GM21381 (cell line): Measurements from ENCODE around the gene PPFIA1.
"Not testable (repeated sequence)": the region's sequence is repeated elsewhere in the genome, so short reads cannot be mapped to it uniquely, and the experiment has no call there.

Experiments used
- ATAC-seq: cut with Tn5 transposase; IDR thresholded peaks from one replicate; pipeline ENCODE4 v1.9.1; 2021; ENCODE audit warnings: mild to moderate bottlenecking, moderate library complexity; ENCODE audit not compliant: unreplicated experiment

The PPFIA1 gene

DNA sequence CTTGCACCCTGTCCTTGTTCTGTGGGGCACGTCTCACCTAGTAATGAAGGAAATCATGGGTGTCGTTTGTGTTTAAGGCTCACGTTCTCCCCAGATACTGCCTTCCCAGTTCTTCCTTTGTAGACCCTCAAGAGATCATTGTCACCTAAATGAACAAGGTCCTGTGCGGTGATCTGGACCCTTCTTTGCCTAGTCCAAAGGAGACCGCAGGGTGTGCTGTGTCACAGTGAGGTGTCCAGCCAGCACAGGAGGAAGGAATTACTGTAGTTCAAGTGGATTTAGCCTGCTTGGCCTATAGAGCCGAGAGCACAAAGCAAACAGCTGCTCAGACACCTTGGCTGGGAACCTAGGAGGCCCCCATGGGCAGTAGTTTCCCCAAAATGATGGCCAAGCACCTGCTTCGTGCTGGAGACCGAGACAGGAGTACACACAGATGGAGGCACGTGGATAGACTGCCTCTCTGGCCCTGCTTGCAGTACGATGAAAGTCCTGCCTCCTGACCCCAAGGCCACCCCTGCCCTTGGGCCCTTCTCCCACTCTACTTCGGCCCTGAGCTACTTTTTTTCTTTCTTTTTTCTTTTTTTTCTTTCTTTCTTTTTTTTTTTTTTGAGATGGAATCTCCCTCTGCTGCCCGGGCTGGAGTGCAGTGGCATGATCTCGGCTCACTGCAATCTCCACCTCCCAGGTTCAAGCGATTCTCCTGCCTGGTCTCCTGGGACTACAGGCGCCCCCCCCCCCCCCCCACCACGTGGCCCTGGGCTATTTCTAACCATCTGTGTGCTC, 19.4 kb upstream of the PPFIA1 start:
- no peak for ATAC-seq

DNA sequence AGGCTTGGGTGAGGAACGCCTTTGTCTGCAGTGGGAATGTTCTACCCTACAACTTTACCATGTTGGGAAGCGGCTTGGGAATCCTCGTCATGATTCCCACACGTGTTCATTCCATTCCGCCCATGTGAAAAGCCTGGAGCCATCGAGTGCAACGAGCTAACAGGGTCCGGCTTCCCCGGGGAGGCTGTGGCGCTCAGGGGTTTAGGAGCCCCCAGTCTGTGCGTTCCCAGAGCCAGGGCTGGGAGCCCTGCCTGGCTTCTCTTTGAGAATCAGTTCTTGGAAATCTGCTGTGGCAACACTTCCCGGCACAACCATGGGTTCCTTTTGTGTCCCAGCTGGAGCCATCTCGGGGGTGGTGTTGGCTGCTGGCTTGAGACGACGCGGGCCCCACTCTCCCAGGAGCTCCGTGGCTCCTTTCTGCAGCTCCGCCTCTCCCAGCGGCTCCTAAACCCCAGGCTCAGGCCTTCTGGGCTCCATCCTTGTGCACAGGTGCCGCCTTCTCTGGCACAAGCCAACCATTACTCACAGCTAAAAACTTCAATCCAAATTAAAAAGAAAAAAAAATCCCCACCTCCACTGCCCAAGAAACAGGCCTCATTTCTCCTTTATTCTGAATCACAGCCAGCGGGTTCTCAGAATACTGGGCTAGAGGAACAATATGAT, 18.7 kb upstream of the PPFIA1 start:
- ATAC-seq = no peak

DNA sequence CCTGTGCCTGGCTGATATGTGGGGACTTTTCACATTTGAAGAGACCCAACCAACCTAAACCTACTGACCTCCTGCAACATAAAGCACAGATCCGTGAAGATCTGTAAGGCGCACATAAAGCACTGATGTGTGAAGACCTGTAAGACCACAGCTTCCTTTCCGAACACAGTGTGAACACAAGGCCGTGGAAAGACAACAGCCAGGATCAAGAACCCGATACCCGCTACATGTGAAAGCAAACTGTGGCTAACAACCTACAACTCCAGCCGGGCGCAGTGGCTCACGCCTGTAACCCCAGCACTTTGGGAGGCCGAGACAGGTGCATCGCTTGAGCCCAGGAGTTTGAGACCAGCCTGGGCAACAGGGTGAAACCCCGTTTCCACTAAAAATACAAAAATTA, 17.6 kb upstream of the PPFIA1 start:
- ATAC-seq = no peak

DNA sequence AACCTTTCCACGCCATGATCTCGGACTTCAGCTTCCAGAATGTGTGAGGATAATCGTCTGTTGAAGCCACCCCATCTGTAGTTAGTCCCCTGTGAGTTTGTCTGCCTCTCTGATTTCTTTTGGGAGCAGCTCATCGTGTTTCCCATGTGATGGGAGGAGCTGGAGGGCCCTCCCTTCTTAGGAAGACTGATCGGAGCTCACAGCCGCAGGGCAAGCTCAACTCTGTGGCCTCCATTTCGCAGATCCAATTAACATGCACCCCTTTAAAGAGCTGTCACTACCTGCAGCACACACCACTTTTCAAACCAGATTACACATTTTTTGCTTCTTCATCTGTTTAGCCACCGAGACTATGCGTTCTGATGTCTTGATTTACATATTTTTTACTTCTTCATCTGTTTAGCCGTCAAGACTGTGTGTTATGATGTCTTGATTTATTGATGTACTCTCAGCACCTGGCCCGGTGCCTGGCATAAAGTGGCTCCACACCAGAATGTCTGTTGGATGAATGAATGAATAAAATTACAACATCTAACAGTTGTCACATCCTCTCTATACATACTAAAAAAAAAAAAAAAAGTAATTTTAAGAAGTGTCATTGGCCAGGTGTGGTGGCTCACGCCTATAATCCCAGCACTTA, 14.9 kb upstream of the PPFIA1 start:
- ATAC-seq = no peak

DNA sequence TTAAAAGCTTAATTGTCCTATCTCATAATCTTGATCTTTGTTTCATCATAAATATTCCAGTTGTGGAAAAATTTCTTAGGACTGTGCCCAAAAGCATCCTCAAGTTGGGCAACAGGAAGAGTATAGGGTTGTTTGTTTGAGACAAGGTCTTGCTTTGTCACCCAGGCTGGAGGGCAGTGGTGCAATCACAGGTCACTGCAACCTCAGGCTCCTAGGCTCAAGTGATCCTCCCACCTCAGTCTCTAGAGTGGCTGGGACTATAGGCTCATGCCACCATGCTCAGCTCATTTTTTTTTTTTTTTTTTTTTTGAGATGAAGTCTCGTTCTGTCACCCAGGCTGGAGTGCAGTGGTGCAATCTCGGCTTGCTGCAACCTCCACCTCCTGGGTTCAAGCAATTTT, 11.4 kb upstream of the PPFIA1 start:
- not testable (repeated sequence) for ATAC-seq

DNA sequence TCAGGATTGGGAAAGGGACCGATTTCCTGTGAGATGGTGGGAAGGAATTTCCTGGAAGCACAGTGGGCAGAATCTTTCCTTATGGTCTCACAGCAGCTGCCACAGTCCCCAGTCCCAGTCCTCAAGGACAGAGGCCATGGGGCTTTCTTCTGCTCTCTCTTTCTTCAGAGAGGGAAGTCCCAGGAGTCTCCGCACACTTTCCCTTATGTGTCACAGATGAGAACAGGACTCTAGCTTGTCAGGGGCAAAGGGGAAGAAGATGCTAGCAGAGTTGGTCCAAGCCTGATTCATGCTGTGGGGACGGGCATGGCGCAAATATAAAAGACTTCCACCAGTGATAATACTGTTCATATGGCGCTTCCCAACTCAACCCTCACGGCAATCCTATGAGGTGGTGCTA, 7.5 kb upstream of the PPFIA1 start:
- no peak for ATAC-seq

DNA sequence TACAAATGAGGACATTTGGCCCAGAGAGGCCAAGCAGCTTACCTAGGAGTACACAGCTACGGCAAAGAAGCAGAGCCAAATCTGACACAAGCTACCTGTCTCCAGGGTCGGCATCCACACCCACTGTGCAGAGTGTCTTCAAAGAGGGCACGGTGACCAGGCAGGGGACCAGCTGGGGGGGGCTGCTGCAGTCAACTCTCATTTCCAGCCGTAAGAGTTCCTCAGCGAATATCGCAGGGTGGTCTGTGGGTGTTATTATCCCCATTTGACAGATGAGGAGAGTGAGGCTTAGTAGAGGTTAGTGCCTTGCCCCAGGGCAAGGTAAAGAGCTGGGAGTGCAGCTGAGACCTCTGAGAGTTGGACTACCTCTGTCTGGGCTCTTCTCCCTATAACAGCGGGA, 7.1 kb upstream of the PPFIA1 start:
- ATAC-seq = no peak

DNA sequence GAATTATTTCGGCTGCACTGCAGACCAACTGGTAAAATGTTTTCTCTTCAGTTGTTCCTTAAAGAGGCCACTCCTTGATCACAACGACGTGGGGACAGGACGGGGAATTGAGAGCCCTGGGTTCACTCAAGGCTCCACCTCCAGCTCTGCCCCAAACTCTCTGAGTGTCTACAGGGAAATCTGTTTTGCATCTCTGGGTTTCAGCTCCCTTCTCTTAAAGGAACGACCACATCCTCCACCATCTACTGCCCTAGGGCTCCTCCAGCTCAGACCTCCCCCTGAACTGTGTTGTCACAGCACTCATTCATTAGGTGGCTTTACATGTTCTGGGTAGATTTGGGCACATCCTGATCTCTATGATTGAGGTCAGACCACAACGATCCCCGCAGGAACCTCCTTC, 5.1 kb upstream of the PPFIA1 start:
- no peak for ATAC-seq

DNA sequence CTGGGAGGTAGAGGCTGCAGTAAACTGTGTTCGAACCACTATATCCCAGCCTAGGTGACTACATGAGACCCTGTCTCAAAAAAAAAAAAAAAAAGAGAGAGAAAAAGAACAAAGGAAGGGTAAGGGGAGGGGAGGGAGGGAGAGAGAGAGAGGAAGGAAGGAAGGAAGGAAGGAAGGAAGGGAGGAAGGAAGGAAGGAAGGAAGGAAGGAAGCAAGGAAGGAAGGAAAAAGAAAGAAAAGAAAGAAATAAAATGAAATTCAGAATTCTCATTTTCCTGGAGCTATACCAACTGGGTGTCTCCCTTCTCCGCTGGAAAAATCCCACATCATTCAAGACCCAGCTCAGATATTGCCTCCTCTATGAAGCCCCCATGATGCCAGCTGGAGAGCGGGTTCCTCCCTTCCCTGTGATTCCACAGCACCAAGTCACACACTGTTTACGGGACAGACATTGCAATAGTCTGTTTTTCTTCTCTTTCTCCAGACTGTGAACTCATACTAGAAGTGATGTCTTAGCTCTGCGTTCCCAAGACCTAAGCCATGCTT, 3.0 kb upstream of the PPFIA1 start:
- no peak for ATAC-seq

DNA sequence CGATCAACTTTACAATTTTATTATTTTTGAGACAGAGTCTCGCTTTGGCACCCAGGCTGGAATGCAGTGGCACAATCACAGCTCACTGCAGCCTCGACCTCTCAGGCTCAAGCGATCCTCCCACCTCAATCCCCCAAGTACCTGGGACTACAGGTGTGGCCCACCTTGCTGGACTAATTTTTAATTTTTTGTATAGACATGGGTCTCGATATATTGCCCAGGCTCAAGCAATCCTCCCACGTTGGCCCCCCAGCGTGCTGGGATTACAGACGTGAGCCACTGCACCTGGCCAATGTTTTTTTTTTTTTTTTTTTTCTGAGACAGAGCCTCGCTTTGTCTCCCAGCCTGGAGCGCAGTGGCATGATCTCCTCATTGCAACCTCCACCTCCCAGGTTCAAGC, 2.0 kb upstream of the PPFIA1 start:
- ATAC-seq = no peak

DNA sequence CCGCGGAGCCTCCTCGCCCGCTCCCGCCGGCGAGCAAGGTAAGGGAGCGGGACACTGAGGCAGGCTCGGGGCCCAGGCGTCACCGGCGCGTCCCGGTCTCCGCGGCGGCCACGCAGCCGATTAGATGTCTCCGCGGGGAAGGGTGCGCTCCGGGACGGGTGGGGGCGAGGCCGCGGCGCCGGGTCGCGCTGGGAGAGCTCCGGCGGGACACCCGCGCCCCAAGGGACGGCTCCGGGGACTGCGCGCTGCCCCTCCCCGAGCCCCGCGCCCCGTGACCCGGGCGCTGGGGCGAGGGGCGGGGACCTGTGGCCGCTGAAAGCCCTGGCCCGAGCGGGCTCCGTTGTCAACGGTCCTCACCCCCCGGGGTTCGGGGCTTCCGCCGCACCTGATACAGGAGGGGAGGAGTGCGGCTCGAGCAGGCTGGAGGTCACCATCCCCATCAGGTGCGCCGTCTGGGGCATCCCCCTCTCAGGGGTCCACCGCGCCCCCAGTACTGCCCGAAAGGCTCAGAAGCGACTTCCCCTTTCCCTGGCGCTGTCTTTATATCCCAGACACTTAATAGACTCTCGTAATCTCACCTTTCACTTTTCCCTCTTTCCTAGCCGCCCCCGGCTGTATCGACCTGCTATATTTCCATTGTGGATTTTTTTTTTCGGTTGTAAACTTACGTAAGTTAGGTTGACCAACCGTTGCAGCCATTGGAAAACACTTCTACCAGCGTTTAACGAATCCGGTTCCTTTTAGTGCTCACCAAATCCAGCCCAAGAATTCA, 573 bp downstream of the PPFIA1 start:
- peak; percentile 43 for ATAC-seq

DNA sequence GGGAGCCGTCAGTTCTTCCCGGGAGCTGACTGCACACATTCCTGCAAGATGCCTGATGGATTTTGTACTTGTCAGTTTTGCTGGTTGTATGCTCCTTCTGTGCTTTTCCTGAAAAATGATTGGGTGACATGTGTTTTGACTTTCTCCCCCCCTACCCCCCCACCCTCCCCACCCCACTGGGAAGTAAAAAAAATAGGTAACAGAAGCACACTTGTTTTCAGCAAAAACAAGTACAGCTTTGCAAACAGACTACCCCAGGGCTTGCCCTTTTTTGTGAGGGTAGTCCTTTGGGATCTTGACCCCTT, 1.1 kb downstream of the PPFIA1 start:
- no peak for ATAC-seq

DNA sequence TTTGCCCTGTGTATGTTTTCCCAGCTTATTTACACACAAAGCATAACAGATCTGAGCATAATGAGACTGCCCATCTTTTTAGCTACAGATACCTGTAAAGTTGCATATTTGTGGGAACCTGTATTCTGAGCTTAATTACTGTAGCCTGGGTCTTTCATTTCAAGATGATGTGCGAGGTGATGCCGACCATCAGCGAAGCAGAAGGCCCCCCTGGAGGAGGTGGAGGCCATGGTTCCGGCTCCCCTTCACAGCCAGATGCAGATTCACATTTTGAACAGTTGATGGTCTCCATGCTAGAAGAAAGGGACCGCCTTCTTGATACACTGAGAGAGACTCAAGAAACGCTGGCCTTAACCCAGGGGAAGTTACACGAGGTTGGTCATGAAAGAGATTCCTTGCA, 1.5 kb downstream of the PPFIA1 start:
- no peak for ATAC-seq

DNA sequence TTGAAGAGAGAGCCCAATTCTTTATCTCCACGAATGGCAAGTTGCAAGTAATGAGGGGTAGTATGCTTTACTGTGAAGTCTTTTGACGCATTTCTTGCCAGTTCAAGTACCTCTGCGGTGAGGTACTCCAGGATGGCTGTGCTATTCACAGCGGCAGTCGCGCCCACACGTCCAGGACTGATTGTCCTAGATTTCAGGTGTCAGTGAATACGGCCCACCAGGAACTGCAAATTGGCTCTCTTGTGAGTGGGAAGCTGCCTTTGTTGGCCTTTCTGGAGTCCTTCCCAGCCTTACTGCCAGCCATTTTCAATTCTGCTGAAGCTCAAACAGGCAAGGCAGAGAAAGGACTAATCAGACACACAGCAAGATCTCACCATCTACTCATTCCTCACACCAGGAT, 8.5 kb downstream of the PPFIA1 start:
- ATAC-seq = no peak

DNA sequence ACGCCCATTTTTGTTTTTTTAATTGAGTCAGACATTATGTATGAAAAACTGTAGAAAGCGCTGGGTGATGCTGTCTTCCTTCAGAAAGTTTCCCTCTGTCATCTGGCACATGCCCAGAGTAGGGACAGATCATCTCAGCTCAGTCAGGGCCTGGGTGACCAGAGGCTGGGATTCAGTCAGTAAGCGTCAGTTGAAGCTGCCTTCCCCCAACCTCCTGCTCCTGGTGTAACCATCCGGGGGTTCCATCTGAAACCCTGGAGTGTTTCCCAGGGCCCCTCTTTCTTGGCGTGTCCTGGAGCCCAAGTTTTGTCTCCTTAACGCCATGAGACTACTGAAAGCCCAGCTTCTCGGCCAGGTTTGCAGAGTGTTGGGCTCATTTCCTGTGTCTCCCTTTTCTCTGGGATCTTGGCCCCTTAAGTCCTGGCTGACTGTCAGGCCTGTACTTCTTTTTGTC, 10.7 kb downstream of the PPFIA1 start:
- no peak for ATAC-seq

DNA sequence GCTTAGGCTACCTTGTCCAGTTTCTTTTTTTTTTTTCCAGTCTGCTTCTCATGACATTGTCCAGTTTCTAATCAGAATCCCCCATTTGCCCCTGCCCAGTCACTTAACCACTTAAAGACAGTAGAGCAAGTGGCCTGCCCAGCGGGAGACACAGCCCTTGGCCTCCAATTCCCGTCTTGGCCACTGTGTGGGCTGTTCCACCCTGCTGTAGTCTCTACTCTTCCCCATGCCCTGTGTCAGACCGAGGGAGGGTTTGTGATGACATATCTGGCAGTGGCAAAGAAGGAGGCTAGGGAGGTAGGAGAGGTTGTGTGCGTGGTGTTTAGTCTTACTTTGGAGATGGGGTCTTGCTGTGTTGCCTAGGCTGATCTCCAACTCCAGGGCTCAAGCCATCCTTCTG, 11.5 kb downstream of the PPFIA1 start:
- no peak for ATAC-seq

DNA sequence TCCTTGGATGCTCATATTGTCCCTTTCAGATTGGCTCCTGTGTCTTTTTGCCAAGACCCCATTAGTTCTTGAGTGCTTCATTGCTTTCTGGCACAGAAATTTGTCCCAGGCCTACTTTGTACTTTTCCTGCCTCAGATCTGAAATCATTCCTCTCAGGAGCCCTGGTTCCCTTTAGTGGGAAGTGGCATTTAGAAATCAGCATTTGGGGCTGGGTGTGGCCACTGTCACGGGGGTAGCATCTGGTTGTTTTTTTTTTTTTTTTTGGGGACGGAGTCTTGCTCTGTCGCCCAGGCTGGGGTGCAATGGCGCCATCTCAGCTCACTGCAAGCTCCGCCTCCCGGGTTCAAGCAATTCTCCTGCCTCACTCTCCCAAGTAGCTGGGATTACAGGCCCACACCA, 18.2 kb downstream of the PPFIA1 start:
- no peak for ATAC-seq

DNA sequence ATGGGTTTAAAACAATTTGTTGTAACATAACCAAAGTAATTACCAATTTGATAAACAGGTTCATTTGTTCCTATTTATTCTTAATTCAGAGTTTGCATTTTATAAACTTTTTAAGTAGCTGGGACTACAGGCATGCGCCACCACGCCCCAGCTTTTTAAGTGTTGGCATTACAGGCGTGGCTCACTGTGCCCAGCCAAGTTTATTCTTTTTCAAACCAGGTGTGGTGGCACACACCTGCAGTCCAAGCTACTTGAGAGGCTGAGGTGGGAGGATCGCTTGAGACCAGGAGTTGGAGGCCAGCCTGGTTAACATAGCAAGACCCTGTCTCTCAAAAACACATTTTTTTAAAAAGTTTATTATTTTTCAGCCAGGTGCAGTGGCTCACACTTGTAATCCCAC, 19.1 kb downstream of the PPFIA1 start:
- no peak for ATAC-seq

DNA sequence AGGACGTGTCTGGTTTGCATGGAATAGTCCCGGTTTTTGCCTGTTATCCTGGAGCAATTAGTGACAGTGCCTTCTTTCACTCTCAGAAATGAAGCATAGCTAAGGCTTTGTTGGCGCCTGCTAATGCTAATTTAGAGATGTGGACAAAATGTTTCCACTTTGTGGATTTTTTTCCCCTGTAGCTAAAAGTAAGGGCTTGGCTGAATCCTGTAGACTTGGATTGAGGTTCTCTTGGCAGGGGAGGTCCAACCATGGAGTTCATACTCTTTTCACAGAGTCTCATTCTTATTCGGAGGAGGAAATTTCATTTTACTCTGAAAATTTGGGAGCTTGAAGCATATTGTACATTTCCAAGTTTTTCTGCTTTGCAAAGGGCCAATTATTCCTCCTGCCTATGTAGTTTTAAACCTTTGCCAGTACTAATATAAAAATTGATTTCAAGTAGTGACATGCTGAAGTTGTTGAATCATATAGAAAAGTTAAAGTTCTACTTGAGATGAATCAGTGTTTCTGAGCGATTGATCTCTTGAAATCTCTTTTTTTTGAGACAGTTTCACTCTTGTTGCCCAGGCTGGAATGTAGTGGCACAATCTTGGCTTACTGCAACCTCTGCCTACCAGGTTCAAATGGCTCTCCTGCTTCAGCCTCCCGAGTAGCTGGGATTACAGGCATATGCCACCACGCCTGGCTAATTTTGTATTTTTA, 20.0 kb downstream of the PPFIA1 start:
- ATAC-seq = no peak

DNA sequence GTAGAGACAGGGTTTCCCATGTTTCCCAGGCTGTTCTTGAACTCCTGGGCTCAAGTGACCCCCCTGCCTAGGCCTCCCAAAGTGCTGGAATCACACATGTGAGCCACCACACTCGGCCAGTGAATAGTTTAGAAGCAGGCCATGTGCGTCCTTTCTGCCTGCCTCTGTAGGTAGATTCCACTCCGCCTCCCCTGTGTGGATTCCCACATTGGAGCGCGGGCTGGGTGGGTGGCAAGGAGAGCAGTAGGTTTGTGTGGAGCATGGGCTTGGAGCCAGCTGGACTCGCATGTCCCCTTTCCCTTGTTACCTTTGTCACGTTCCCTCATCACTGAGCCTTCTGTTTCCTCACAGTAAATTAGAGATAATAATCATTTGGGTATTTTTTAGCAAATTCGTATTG, 21.7 kb downstream of the PPFIA1 start:
- ATAC-seq = no peak

DNA sequence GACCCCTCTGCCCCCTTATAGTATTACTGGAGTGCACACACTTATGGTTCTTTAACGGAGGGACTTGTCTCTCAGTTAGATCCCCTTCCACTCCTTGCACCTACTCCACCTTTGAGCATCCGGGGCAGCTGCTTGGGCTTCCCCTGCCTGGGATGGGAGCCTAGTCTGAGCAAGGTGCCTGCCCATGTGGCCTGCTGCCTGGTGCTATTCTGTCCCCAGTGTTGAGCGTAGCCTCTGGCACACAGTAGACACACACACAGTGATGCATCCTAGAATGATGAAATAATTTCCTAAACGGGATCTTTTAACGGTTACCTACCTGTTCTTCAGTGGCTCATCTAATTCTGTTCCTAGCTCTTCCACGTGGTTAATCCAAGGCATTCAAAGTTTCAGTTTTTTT, 22.4 kb downstream of the PPFIA1 start:
- ATAC-seq = no peak
